NCI-H128 (cell line): ENCODE measurements around the gene KCNMA1.

Experiments used
- DNase-seq: peaks from one replicate; lab custom pipeline; 2025; ENCODE audit not compliant: unreplicated experiment; lab: John Stamatoyannopoulos, UW

KCNMA1 gene

DNA sequence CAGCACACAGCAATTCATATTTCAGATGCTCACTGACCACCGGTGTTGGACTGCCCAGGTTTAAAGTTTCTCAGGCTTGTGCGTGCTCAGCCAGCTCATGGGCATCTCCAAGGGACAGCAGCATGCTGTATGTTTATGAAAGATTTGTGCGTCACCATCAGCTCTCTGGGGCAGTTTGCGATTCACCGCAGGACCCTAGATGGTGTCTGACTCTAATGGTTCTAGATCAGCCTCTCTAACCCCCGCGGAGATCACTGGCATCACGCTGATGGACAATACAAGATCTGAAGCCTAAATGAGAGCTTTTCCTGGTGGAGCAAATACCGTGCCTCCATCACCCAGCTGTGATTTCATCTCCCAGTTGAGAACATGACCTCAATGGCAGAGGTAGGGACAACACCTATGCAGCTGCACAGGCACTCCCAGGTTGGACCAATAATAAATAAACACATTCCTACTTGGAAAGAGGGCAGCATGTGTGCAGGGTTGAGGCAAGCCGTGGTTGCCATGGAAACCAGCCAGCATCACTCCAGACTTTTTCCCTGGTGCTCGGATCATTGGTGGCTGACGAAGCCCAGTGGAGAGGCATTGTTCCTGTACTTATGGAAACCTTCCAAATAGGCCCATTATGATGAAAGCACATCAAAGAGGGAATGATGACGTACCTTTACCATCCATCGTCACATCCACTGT lies 253.6 kb downstream of the KCNMA1 start:
- DNase-seq = no peak

DNA sequence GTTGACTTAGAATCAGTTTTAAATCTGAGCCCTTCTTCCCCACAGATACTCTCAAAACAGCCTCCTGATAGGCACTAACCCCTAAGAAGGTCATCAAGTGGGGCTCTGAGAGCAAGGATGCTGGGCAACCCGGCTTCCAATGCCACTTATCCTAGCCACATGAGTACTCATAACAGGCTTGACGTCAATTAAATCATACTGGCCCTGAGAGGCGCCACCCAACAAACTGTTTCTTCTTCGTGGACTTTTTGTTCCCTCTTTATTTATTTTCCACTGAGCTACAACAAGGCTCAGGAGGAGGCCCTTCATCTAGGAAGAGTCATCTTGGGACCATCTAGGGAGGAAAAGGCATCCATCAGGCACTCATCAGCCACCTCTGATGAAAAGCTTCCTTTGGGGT lies 255.9 kb downstream of the KCNMA1 start:
- DNase-seq = no peak

- DNase-seq = no peak
These were observed 256.9 kb downstream of the KCNMA1 start for GRCh38 chr10:77380723-77381122.

DNA sequence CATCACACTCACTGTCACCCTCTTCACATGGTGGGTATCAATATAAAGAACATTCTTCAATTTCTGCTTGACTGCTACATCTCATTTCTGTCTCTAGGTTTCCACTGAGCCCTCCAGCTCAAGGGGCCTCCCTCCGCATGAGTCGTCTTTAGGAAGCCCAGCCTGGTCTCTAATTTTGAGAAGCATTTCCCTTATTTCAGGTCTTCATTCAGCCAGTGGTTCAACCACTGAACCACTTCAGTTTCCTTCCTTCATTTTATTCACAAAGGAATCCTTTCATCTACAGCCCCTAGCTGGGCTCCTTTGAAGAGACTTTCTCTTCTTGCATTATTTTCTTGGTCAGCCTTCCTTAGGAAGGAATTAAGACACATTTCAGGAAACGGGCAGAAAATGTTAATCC lies 257.4 kb downstream of the KCNMA1 start:
- DNase-seq = no peak

DNA sequence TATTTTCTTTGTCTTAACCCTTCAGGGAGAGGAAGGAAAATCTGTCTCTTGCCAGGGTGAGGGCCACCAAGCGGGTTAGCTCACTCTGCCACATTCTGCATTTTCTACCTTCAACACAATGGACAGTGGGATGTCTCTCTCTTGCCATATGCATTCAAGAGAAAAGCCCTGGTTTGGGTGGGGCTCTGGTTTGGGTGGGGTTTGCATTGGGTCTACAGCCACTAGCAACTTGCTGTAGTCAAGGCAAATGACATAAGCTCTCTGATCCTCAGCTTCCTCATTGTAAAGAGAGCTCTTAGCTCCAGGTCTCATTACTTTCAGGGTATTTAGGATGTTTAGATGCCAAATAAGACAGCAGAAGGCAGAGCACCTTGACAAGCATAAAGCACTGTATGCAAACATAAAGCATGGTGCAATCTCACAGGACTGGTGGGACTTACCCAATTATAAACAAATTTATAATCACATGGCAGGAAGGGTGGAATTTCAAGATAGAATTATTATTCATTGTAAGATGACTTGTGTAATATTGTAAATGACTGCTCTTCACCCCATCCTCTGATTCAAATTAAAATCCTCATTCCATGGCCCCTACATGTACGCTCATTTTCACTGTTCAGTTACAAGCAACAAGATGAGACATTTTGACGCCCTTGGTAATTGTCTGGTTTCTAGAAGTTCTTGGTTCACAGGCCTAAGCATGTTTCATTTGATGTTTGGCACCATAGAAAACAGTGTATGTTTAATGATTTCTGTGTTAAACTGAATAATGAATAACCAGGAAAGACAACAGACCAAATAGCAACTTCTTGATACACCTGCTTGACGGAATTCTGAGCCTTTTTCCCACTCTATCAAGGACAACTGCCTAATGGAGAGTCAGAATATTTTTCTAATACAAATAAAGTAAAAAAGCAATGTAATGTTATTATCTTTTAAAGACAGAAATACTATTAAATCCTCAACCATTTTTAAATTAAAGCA lies 258.9 kb downstream of the KCNMA1 start:
- no peak for DNase-seq

DNA sequence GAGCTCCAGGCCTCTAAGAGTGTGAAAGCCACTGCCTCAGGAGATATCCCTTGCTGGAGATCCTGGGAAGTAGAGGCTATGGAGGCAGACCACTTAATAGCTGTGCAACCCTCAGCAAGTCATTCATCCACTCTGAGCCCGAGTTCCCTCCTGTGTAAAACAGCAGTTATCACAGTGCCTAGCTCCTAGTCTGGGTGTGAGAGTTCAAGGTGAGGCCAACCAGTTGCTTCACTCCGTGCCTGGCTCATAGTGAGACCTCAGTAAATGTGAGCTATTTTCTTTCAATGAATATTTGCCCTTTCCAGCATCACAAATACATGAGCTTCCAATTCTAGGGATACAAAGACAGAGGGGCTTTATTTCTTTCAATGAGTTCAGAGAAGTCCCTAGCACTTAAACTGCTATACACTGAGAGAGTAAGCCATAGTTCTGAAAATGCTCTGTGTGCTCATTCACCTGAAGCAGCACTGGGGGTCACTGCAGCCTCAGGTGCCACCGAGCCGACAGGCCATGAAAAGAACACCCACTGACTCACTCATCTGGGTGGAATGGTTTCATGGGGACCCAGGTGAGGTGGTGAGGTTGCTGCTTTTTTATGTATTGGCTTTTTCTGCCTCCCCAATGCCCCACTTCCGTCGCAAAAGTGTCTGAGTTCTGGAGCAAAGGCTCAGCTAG lies 259.8 kb downstream of the KCNMA1 start:
- DNase-seq = no peak

- DNase-seq = no peak
These were observed 260.6 kb downstream of the KCNMA1 start for GRCh38 chr10:77377034-77377433.

GRCh38 chr10:77374189-77374656 lies 263.4 kb downstream of the KCNMA1 start:
- no peak for DNase-seq

GRCh38 chr10:77371848-77372799 lies 265.5 kb downstream of the KCNMA1 start:
- DNase-seq = no peak

DNA sequence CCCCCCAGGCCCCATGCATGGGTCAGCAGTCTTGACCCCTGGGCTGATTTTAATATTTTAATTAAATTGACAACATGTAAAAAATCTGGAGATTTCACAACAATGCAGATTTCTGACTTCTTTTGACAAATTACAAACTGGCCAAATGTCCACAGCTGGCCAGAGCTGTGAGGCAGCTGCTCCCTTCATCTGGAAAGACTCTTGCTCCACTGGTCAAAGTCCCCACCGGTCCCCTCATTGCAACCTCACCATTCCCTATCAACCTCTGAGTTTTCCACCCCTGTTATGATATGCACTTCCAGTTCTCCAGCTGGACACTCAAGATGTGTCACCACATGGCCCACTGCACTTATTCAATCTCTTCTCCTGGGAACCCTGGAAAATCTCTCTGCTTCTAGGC lies 266.2 kb downstream of the KCNMA1 start:
- DNase-seq = no peak

- DNase-seq = no peak
These were observed 269.6 kb downstream of the KCNMA1 start for GRCh38 chr10:77368006-77368405.

- no peak for DNase-seq
These were observed 274.4 kb downstream of the KCNMA1 start for GRCh38 chr10:77363210-77363609.

- DNase-seq = no peak
These were observed 275.8 kb downstream of the KCNMA1 start for GRCh38 chr10:77361831-77362230.

GRCh38 chr10:77361426-77361825 lies 276.2 kb downstream of the KCNMA1 start:
- no peak for DNase-seq

- no peak for DNase-seq
These were observed 276.8 kb downstream of the KCNMA1 start for GRCh38 chr10:77360835-77361234.

DNA sequence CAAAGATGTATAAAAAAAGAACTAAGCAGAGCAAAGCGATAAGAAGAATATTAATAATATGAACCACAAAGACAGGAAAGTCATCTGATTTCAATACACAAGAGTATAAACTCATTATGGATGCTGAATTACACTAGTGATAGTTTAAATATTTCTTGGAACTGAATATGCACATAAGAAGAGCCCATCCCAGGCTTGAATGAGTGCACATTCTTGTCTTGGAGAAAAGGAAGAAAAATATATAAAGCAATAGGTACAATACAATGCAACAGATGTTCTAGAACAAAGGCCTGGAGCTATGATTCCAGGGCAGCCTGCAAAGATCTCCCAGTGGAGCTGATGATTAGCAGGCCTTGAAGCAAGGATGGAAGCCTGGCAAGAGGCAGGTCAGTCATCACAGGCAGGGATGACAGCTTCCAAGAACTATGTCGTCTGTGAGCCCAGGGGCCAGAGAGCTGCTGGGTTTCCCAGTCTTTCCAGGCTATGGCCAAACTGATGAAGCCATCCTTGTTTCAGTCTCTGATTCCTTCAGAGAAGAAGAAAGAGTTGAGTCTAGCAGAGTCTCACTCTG lies 277.6 kb downstream of the KCNMA1 start:
- no peak for DNase-seq

- DNase-seq = no peak
These were observed 278.3 kb downstream of the KCNMA1 start for GRCh38 chr10:77359287-77359691.

GRCh38 chr10:77358656-77359055 lies 279.0 kb downstream of the KCNMA1 start:
- no peak for DNase-seq

GRCh38 chr10:77357611-77358310 lies 279.8 kb downstream of the KCNMA1 start:
- no peak for DNase-seq
